SJSA1 (cell line): ENCODE data around the gene TNK2. TPM values are rescaled to one million over a fixed set of nuclear protein-coding genes. Genes with fewer than 3 reads are reported as not detected.

Experiments
- DNase-seq, 2 experiments: peaks; one replicate each; pipeline ENCODE4 v3.0.0-alpha.2; 2015 to 2020; ENCODE audit warnings: low spot score in 2 of 2, low read depth in 1 of 2
- H3K27ac ChIP-seq: fragments of 250-450 bp; sonication (Bioruptor Pico); 2 replicates; pipeline ENCODE4 v1.5.1; 2020; ENCODE audit warnings: mild to moderate bottlenecking, moderate library complexity
- H3K27me3 ChIP-seq: fragments of 250-450 bp; sonication (Bioruptor Pico); replicated peaks from 2 replicates; pipeline ENCODE4 v1.5.1; 2020; ENCODE audit warnings: mild to moderate bottlenecking, moderate library complexity
- H3K36me3 ChIP-seq: fragments of 250-450 bp; sonication (Bioruptor Pico); 2 replicates; pipeline ENCODE4 v1.5.1; 2020; ENCODE audit warnings: mild to moderate bottlenecking
- H3K4me1 ChIP-seq: fragments of 250-450 bp; sonication (Bioruptor Pico); replicated peaks from 2 replicates; pipeline ENCODE4 v1.6.1; 2021; ENCODE audit warnings: mild to moderate bottlenecking
- H3K4me3 ChIP-seq: fragments of 250-450 bp; sonication (Bioruptor Pico); 2 replicates; pipeline ENCODE4 v1.5.1; 2020; ENCODE audit warnings: mild to moderate bottlenecking
- H3K9me3 ChIP-seq: fragments of 250-450 bp; sonication (Bioruptor Pico); replicated peaks from 2 replicates; pipeline ENCODE4 v1.5.1; 2020; ENCODE audit warnings: mild to moderate bottlenecking
- total RNA-seq: library from RNA; depleted of rRNA; stranded (reverse); fragments of >200 nt; shearing (Covaris generic); gene quantifications from 2 replicates; pipeline ENCODE4 v1.2.3, GENCODE V29; 2014

TNK2 gene
- total RNA-seq, 1 experiment from 2014 or later, result 2.2 TPM

- Histone ChIP-seq H3K9me3 (no peaks in the 10 kb centered on the region), H3K36me3 (no peaks in the 10 kb centered on the region), H3K27me3 (no peaks in the 10 kb centered on the region), H3K4me3 (no peak overlapping the region), H3K27ac (no peak overlapping the region), H3K4me1 (peaks cover 15% of the 10 kb centered on the region)
- DNase-seq, result no peak
Measured at GRCh38 chr3:195900436-195901355, 7.7 kb downstream of the TNK2 start.

GRCh38 chr3:195899701-195900435, 8.5 kb downstream of the TNK2 start:
- no peak overlapping the region for H3K4me3 ChIP-seq
- H3K9me3 ChIP-seq, result no peaks in the 10 kb centered on the region
- no peak overlapping the region for H3K27ac ChIP-seq
- H3K27me3 ChIP-seq, result no peaks in the 10 kb centered on the region
- no peaks in the 10 kb centered on the region for H3K36me3 ChIP-seq
- peaks cover 22% of the 10 kb centered on the region for H3K4me1 ChIP-seq
- no peak for DNase-seq

DNA sequence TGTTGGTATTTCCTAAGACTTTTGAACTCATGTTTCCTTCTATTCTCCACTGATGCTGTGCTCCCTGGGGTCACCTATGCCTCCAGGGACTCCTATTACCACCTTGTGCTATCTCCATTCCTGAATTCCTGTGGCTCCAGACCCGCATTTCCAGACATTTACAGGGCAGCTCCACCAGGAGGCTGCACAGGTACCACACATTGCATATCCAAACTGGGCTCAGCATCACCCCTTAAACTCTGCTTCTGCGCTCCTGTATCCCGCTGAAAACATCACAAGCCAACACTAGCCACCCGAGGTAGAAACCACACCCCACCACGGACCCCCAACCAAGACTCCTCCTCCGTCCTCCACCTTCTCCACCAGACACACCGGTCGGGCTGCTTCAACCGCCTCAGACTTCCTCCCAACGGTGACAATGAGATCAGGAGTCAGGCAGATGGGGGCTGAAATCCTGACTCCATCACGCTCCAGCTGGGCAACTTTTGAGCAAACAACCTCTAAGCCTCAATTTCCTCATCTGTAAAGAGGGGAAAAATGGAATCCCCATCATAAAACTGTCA, 10.4 kb downstream of the TNK2 start:
- no peaks in the 10 kb centered on the region for H3K9me3 ChIP-seq
- H3K27me3 ChIP-seq, result no peaks in the 10 kb centered on the region
- no peaks in the 10 kb centered on the region for H3K36me3 ChIP-seq
- H3K4me1 ChIP-seq, result peaks cover 27% of the 10 kb centered on the region
- H3K4me3 ChIP-seq, result no peak overlapping the region
- DNase-seq, result no peak
- H3K27ac ChIP-seq, result no peak overlapping the region

DNA sequence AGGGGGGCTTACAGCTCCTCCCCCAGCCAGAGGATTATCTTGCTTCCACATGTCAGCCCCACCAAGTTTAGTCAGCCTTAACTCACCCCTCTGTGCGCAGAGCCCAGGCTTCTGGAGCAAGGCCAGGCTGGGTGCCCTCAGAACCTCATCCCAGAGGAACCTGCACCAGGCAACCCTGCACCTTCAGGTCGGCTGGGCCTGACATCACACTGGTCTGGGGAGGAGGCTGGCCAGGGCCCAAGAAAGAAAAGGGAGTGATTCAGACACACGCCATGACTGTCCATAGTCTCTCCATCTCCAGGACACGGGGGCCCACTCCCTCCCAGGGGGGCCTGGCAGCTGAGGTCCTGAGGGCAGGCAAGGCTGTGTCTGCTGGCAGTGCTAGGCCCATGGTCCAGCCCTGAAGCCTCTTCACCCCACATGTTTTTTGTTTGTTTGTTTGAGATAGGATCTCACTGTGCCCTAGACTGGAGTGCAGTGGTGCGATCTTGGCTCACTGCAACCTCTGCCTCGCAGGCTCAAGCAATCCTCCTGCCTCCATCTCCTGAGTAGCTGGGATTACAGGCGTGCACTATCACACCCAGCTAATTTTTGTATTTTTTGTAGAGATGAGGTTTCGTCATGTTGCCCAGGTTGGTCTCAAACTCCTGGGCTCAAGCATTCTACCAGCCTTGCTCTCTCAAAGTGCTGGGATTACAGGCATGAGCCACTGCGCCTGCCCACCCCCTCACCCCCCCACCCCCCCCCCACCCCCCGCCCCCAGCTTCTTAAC, 11.1 kb downstream of the TNK2 start:
- no peak overlapping the region for H3K4me3 ChIP-seq
- H3K36me3 ChIP-seq, result no peaks in the 10 kb centered on the region
- peaks cover 27% of the 10 kb centered on the region for H3K4me1 ChIP-seq
- no peaks in the 10 kb centered on the region for H3K27me3 ChIP-seq
- no peak overlapping the region for H3K27ac ChIP-seq
- no peak for DNase-seq
- H3K9me3 ChIP-seq, result no peaks in the 10 kb centered on the region

DNA sequence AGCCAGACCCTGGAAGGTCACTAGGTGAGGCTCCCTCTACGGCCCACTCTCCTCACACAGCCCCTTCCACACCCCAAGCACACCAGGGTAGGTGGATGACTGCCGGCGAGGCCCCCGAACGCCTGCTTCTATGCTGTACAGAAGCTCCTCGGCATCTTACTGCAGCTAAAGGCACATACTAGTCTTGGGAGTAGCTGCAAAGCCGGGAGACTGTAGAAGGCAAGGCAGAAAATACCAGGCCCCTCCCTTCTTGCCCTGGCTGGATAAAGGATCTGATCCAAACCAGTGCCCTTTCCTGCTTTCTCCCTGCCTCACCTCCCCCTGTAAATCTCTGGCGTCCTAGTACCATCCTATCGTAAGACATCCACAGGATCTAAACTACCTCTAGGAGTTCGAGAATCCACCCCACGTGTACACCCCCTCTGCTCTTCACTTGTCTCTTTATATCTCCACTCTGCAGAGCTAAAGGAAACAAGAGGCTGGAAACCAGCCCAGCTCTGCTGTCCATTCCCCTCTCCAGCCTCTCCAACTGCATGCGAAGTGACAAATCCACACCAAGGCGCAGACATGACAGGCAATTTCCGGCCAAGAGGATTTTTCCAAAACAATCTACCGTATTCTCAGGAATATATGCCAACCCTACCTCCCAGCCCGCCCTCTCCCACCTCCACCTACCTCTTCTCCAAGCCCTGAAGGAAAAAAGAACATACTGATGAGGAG, 11.8 kb downstream of the TNK2 start:
- H3K27me3 ChIP-seq, result no peaks in the 10 kb centered on the region
- H3K4me3 ChIP-seq, result peak overlapping the region; percentile 49
- H3K36me3 ChIP-seq, result no peaks in the 10 kb centered on the region
- H3K4me1 ChIP-seq, result peaks cover 27% of the 10 kb centered on the region
- H3K9me3 ChIP-seq, result no peaks in the 10 kb centered on the region
- DNase-seq, result peak in 1 of 2 experiments; percentile 41
- peak overlapping the region; percentile 20; the same call in 1 of the 2 replicates for H3K27ac ChIP-seq

DNA sequence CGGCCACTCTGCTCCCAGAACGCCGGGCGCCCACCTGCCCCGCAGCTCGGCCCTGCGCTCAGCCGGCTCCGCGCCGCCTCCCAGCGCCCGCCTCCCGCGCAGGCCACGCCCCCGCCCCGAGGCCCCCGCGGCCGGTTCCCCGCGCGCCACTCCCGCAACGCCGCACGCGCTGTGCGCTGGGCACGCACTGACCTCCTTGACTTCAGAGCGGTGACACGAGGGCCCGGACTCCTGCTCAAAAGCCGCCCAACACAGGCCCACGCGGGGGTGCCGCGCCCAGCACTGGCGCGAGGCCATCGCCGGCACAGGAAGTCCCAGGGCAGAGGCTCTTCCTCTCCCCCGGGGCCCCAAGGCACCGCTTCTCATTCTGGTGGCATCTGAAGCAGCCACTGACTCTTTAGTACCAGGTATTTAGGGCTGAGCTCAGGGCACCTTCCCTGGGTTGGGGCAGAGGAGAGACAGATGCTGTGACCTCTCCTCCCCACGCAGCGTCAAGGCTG, 12.4 kb downstream of the TNK2 start:
- H3K4me3 ChIP-seq, result peak overlapping the region; percentile 49
- peak overlapping the region; percentile 20; the same call in 1 of the 2 replicates for H3K27ac ChIP-seq
- H3K27me3 ChIP-seq, result no peaks in the 10 kb centered on the region
- H3K4me1 ChIP-seq, result peaks cover 27% of the 10 kb centered on the region
- H3K36me3 ChIP-seq, result no peaks in the 10 kb centered on the region
- no peaks in the 10 kb centered on the region for H3K9me3 ChIP-seq
- DNase-seq, result peak in 1 of 2 experiments; percentile 40

DNA sequence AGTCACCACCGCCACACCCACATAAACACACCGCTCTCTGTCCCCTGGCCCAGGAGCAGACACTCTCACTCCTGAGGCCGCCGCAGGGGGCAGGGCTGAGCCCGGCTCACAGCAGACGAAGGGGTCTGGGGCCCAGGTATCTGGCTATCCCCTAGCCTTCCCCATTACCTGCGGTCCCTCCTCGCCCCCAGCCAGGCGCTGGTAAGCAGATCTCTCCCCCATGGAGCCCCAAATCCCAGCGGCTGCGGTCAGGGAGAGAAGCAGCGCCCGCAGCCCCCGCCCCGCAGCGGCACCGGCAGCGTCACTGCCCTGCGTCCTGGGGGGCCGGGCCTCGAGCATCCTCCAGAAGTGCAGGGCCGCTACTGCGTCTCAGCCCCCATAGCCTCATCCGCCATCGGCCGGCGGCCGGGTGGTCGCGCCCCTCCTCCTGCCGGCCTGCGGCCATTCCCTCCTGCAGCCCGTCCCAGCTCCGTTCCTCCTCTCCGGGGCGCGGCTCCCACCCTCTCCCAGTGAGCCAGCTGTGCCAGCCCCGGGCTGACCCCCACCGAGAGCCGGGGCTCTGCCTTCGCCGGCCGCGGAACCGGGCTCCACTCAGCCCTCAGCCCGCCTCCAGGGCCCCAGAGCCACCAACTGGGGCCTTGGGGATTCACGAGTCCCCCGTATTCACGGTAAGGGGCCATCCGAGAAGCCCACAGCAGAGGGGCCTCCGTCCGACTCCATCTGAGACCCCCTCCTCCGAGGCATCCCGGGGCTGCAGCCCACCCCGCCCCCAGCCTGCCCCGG, 13.1 kb downstream of the TNK2 start:
- H3K36me3 ChIP-seq, result no peaks in the 10 kb centered on the region
- DNase-seq, result peak; percentile 58 to 63
- H3K4me1 ChIP-seq, result peaks cover 27% of the 10 kb centered on the region
- no peaks in the 10 kb centered on the region for H3K9me3 ChIP-seq
- H3K27me3 ChIP-seq, result no peaks in the 10 kb centered on the region
- H3K4me3 ChIP-seq, result peak overlapping the region; percentile 49
- H3K27ac ChIP-seq, result no peak overlapping the region

DNA sequence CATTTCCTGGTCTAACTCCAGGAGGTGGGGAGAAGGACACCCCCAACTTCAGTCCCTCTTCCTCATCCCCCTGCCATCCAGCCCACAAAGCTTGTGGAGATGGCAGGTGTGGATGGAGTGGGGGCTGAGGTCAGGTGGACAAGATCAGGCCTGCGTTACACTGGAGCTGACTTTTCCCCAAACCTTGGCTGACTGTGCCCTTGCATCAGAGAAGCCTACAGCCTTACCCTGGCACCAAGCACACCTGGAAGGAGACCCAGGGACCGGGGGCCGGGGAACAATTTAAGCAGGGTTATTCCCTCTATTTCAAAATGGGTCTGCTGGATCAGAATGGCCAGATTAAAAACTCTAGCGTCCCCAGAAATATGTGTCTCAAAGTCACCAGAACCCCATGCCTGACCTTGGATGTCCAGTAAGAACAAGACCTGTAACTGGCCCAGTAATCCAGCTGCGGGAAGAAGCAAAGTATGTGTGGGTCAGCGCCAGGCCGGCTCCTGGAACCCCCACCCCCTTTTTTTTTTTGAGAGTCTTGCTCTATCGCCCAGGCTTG, 14.4 kb downstream of the TNK2 start:
- no peaks in the 10 kb centered on the region for H3K9me3 ChIP-seq
- H3K4me1 ChIP-seq, result peaks cover 27% of the 10 kb centered on the region
- H3K36me3 ChIP-seq, result no peaks in the 10 kb centered on the region
- no peaks in the 10 kb centered on the region for H3K27me3 ChIP-seq
- no peak overlapping the region for H3K4me3 ChIP-seq
- no peak overlapping the region for H3K27ac ChIP-seq
- no peak for DNase-seq

GRCh38 chr3:195893516-195893915, 14.8 kb downstream of the TNK2 start:
- Histone ChIP-seq H3K27me3 (no peaks in the 10 kb centered on the region), H3K27ac (no peak overlapping the region), H3K4me1 (peaks cover 27% of the 10 kb centered on the region), H3K9me3 (no peaks in the 10 kb centered on the region), H3K36me3 (no peaks in the 10 kb centered on the region), H3K4me3 (no peak overlapping the region)
- no peak for DNase-seq

DNA sequence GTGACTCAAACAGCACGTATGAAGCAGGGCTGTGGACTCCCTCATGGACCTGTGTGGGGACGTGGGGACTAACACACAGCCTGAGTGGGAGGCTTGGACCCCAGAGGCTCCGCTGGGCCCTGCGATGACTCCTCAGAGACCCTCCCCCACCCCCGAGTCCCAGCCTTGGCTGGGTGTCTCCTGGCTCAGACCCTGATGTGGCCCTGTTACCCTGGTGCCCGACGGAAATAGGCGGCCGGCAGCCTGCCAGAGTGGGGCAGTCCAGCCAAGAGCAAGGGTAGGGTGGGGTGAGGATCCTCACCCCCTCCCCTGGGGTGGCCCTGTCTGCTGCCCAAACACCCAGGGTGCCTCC, 15.3 kb downstream of the TNK2 start:
- no peaks in the 10 kb centered on the region for H3K27me3 ChIP-seq
- peaks cover 27% of the 10 kb centered on the region for H3K4me1 ChIP-seq
- no peak overlapping the region for H3K27ac ChIP-seq
- no peaks in the 10 kb centered on the region for H3K36me3 ChIP-seq
- H3K4me3 ChIP-seq, result no peak overlapping the region
- no peaks in the 10 kb centered on the region for H3K9me3 ChIP-seq
- DNase-seq, result no peak

GRCh38 chr3:195892105-195893043, 16.0 kb downstream of the TNK2 start:
- Histone ChIP-seq H3K4me1 (peaks cover 26% of the 10 kb centered on the region), H3K27ac (no peak overlapping the region), H3K27me3 (no peaks in the 10 kb centered on the region), H3K36me3 (no peaks in the 10 kb centered on the region), H3K9me3 (no peaks in the 10 kb centered on the region), H3K4me3 (no peak overlapping the region)
- DNase-seq, result no peak
